Measurements from ENCODE around the gene STX16.

STX16 gene

DNA sequence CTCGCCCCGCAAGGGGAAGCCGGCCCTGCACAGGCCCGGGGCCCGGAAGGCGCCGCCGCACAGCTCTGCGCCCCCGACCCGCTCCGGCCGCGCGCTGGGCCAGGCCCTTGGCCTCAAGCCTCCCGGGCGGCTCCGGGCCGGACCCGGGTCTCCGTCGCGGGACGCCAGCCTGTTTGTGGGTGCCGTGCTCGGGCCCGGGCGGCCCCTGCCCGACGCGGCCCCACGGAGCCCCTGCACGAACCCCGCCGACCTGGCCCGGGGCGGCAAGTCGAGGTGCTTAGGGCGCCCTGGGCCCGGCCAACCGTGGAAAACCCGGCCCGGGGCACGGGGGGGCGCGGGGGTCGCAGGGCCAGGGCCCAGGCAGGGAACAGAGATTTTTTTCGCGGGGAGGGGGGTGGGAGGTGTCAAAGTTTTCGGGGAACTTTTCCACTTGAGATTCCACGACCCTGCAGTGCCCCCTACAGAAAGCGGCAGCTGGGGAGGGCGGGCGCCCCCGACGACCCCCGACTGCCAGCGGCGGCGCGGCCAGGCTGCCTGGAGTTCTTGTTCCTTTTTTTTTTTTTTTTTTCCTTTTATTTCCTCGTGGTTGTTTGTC lies 805 bp upstream of the STX16 start:
- Histone ChIP-seq H3K4me3 (peak overlapping the region; percentile 78 to 99 (median 92)), H3K27ac (peak overlapping the region; percentile 72 to 96 (median 92))

DNA sequence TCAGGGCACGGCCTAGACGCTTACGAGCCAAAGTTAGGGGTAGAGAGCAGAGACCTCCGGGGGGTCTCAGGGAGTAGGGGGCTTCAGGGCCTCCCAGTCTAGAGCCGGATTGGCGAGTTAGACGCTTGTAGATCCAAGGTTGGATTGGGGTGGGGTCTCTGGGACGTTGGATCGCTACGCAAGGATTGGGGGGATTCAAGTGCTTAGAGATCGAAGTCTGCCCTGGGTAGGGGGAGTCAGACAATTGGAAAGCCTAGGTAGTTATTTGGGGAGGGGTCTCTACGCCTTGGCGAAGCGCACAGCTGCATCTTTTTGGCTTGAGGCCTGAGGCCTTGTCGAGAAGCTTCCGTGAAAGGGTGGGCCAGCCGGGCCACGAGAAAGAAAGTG lies 469 bp downstream of the STX16 start:
- H3K27ac ChIP-seq = peak overlapping the region; percentile 72 to 96 (median 92)
- H3K4me3 ChIP-seq = peak overlapping the region; percentile 78 to 99 (median 92)

DNA sequence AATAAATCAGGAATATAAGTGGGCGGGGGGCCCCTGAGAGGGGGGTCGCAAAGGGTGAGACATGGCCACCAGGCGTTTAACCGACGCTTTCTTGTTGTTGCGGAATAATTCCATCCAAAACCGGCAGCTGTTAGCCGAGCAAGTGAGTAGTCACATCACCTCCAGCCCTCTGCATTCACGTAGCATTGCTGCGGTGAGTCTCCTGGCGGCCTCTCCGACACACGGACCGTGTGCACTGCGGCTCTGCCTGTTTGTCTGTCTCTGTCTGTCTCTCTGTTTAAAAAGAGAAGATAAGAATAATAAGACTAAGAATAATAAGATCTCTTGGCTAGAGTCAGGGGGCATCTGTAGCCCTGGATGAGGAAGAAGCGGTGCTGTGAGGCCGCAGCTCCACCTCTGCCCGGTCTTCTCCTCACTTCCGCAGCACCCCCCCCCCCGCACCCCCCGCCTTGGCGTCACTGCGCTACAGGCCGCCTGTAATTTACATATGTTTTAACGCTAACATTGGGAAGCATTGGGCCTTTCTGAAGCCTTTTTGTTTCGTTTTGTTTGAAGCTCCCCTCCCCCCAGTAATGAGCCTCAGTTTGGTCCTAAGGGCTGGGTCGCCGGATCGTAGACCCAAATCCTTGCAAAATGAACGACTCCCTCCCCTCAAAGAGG lies 993 bp downstream of the STX16 start:
- H3K4me3 ChIP-seq = peak overlapping the region; percentile 78 to 99 (median 92)
- H3K27ac ChIP-seq = peak overlapping the region; percentile 72 to 96 (median 92)

DNA sequence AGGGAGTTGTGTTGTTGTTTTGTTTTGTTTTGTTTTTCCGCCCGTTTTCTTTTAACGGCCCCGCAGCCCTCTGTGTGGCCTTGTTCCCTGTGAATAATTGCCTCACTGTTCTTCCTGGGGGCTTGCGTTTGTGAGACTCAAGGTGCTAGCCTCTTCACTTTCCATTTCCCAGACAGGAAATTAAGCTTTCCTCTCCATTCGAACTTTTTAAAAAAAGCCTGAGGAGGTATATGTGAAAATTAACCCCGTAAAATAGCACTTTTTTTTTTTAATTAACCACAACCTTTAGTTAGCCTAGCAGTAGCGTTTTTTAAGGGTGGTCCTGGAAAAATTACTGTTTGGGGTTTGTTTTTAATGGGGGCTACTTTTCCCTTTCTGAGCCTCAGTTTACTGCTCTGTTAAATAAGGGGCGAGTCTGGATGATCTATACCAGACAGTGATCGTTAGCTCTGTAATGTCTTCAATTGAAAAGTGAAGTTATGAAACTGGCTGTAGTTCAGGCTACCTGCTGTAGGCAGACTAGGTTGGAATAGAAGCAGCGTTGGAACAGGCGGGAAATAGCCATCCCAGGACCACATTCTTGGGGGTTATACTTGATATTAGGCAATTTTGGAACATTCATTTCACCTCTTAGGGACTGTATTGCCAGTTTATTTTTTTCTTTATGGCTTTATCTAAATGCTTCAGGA lies 1.7 kb downstream of the STX16 start:
- Histone ChIP-seq H3K4me3 (peak overlapping the region; percentile 78 to 99 (median 92)), H3K27ac (peak overlapping the region; percentile 27 to 96 (median 92))

DNA sequence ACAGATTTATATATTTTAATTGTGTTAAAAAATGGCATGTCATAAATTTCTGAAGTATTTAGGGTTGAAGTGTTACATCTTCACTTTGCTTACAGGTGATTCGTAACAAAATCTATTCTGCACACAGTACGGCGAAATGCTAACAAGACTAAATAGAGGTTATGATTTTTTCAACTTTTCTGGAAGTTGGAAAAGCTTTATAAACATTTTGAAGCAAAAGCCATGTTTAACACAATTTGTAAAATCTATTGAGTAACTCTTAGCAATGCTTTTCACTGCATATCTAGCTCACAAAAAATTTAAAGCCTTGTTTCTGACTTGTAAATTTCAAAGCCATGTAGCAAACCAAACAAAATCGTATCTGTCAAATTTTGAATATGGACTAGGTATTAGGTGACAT lies 3.3 kb downstream of the STX16 start:
- peak overlapping the region in 3 of 21 experiments; percentile 13 to 96 (median 96) for H3K27ac ChIP-seq
- no peak overlapping the region for H3K4me3 ChIP-seq

DNA sequence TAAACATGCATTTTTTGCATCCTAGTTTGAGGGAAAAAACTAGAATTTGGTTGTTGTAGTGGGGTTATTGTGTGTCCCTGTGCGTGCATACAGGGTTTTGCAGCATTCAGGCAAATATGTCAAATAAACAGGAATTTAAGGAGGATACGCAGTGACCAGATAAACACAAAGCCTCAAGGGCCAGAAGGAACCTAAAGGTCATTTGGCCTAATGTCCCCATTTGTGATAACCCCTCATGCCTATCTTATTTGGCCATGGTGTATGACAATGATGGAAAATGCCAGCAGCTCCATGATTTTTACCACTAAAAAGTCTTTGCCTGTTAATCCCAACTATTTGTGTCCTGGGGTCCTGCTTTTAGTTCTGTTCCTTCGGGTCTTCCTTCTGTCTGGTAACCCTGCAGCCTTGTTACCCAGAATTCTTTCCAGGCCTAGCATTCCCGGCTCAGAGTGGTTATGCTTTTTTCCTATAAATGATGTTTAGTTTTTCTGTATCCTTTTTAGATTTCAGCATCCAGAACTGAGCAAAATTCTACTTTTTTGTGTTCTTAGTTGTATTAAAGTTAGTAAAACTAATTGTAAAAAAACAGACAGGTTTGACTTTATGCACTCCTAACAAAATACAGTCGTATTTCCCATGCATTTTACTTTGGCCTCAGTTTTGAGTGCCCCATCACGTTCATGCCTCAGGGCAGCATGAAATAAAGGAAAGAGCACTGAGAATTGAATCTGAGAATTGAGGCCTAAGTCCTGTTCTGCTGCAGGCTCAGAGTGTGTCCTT lies 4.4 kb downstream of the STX16 start:
- no peak overlapping the region for H3K4me3 ChIP-seq

DNA sequence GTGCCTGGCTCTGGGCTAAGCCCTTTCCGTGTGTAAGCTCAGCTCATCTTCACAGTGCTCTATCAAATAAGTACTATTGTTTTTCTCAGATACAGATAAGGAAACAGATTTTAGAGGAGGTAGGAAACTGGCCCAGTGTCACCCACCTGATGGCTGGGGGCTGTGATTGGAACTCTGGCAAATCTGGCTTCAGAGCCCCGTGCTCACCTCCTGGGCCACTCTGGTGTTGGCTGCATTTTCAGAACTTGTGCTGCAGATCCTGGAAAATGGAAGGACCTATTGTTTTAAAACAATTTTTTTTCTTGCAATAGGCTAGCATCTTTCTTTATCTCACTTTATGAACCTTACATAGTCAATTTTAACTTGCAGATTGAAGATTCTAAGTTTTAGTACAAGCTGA lies 5.7 kb downstream of the STX16 start:
- Histone ChIP-seq H3K4me3 (no peak overlapping the region), H3K27ac (peak overlapping the region in 4 of 21 experiments; percentile 4 to 72 (median 34))

More for the DNA sequence above, 4.4 kb downstream of the STX16 start:
- H3K27ac ChIP-seq = peak overlapping the region in 3 of 21 experiments; percentile 4 to 72 (median 48)

DNA sequence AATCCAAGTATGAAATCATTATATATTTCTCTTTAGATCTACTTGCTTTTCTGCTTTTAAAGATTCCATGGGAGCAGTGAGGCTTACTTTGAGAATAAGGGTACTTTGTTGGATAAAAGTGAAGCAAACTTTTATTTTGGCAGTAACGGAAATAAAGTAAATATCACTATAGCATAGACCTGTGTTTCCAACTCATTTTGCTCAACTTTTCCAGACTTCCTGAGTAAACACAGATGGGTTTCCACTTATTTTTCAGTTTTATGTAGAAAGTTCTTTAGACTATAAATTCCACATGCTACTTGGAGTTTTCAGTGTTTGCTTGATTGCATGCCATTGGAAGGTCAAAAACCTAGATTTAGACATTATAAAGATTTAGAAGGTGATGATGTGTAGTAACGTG lies 6.2 kb downstream of the STX16 start:
- Histone ChIP-seq H3K4me3 (no peak overlapping the region), H3K27ac (peak overlapping the region in 3 of 21 experiments; percentile 21 to 72 (median 47))

DNA sequence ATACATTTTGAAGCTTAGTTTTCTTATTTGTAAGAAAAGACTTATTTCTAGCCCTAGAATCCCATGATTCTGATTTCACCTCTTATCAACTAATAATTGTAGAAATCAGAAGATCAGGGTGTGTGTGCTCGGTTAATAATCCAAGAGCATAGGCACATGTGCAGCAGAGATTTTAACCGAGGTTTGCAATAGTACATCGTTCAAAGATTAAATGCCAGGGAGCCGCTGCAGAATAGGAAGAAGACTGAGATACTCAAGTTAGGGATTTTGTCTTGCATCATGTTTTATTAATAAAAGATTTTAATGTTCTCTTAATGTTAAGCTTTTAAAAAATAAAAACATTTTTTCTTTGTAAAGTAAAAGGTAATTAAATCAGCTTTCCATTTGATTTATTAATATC lies 6.9 kb downstream of the STX16 start:
- Histone ChIP-seq H3K27ac (peak overlapping the region in 3 of 21 experiments; percentile 21 to 72 (median 47)), H3K4me3 (no peak overlapping the region)

DNA sequence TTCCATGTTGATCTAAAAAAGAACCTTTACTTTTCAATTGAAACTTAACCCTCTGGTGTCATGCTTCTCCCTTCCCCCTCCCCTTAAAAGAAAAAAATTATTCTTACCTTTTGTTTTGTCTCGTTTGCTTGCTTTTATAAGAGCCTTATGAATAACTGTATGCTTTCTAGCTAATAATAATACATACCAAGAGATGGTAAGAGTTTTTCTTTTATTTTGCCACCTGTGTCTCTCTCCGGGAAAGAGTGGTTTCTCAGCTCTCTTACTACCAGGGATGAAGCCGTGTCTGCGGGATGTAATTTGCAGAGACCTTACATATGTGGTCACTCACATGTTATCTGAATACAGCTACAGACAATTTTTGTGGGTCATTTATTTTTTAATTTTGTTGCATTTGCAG lies 7.7 kb downstream of the STX16 start:
- Histone ChIP-seq H3K4me3 (no peak overlapping the region), H3K27ac (peak overlapping the region in 3 of 21 experiments; percentile 51 to 83 (median 65))

DNA sequence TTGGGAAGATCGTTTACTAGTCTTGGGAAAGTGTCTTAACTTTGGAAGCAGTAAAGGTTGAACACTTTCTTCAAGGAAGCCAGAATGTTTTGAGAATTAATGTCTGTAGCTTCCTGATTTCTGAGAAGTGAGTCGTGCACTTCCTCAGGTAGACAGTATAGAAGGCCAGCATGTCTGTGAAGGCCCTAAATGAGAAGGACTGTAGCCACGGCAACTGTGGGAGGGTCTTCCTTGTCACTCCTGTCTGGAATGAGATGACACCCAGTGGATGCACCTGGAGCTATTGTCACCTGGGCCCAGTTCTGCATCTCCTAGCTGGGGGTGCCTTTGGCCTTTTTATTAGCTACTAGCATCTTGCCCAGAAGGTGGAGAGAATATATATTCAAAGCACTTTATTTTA lies 8.8 kb downstream of the STX16 start:
- Histone ChIP-seq H3K4me3 (no peak overlapping the region), H3K27ac (peak overlapping the region in 10 of 21 experiments; percentile 6 to 83 (median 46))

DNA sequence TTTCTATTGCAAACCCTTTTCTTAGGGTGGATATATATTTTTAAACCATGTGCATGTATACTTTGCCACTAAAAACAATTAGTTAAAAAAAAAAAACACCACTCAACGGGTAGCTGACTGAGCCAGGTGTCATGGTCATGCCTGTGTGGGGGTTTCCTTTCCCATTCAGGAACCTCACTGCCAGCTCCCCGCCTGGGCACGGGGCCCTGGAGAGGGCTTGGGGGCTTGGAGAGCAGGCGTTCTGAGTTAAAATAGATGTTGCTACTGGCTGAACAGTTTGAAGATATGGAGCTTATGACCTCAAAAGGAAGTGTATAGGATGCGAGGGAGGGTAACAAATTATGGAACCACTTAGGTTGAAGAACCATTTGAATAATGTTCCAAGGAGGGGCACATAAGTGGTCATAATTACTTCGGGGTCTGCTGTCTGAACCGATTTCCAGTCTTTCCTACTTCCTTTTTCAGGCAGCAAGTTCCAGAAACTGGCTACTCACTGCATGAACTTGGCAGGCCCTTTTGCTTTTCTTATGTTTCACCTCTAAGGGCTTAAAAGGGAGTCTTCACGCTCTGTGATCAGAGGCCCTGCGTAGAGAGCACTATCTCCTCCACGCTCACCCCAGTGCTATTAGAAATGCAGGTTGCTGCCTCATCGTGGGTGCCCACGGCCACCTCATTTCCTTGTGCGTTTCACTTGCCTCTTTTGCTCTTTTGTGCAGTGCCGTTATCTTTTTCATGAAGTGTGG lies 9.9 kb downstream of the STX16 start:
- Histone ChIP-seq H3K4me3 (no peak overlapping the region), H3K27ac (peak overlapping the region in 13 of 21 experiments; percentile 2 to 83 (median 47))

DNA sequence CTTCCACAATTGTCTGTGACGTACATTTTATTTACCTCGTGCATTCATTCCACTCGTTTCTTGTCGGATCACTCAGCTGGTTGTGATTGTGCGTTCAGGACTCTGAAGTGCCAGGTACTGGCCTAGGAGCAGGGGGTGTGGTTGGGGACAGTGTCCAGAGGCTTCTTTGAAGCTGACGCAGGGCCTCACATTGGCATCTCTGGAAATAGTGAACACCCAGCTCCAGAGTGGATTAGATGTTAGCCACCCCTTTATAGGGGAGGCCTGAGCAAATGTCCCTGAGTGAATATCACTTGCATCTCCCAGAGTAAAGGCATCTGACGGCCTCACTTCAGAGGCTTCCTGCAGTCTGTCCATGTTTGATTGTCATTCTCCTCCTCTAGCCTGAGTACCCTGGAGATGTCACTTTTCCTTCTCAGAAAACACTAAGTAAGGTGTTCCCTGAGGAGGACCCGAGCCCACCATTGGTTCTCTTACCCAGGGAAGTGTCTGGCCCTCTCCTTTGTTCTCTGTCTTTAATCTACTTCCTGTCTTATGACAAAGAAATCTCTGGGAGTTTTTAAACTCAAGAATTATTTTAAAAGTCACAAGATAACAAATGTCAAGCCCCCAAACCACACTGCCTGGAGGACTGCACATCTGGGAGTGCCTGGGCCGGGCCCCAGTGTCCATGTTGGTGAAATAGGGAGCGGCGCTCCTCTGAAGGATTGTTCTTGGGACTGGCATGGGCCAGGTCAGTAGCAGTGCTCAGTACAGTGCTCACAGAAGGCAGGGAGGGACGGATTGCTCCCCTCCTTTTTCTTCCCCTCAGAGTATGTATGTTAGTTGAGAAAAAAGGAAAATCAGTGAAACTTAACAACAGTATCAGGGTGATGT lies 10.8 kb downstream of the STX16 start:
- peak overlapping the region in 11 of 21 experiments; percentile 1 to 83 (median 47) for H3K27ac ChIP-seq

DNA sequence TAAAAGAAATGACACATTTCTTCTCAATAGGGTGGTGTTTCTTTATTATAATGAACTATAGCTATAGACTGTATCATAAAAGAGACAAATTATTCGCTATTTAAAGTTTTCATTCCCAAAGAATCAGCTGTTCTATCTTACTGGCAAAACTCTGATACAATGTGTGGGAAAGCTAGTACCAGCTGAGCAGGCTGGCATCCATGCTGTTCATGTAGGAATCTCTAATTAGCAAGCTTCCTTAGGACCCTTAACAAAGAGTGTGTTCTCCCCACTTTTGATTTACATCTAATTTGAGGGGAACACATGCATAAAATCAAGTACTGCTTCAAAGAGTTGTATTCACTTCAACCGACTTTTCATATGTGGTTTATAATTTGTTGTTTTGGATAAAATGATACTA lies 13.2 kb downstream of the STX16 start:
- no peak overlapping the region for H3K27ac ChIP-seq
- no peak overlapping the region for H3K4me3 ChIP-seq

More for the DNA sequence above, 10.8 kb downstream of the STX16 start:
- no peak overlapping the region for H3K4me3 ChIP-seq

DNA sequence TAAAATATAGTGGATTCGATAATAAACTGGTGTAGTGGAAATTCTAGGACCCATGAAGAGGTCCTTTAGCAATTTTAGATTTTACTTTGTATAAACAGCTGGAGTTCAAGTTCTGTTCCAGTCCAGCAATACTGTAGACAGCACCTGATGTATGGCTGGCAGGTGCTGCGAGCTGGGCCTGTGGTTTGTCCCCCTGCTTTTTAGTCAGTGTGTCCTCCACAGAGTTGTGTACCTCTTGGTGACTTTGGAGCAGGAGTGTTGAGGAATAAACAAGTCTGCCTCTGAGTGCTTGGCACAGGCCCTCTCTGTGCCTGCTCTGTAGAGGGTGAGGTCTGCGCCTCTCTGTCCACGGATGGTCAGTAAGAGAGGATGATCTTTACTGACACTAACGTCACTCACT lies 13.8 kb downstream of the STX16 start:
- no peak overlapping the region for H3K27ac ChIP-seq

DNA sequence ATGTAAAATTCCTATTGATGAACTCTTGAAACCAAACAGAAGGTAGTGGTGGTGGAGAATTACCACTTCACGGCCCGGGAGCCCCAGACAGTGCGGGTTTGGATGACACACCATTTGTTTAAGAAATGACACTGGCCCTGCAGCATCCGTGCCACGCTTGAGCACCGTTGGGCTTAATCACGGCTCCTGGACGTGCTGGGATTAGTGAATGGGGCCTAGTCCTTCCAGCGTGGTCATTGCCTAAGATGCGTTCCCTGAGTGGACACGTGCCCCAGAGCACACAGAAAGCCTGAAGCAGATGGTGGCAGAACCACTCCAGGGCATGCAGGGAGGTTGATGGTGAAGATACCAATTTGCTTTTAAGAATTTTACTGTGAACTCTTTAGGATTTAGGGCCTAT lies 14.5 kb downstream of the STX16 start:
- no peak overlapping the region for H3K27ac ChIP-seq
- no peak overlapping the region for H3K4me3 ChIP-seq

More for the DNA sequence above, 13.8 kb downstream of the STX16 start:
- no peak overlapping the region for H3K4me3 ChIP-seq

DNA sequence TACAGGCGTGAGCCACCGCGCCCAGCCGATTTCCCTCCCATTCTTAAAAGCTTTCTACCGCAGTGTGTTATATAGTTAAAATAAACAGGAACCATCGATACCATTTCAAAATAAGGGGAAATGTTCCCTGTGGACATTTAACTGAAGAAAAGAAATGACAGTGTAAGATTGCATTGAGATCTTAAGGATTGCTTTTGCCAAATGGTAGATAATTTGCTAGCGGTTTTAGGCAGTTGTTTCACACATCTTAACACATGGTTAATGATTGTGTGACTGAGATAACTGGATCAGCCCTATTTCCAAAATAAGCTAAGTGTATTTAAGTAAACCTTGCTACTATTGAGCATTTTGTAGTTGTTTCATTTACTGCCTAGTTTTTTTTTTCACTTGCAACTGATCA lies 15.6 kb downstream of the STX16 start:
- Histone ChIP-seq H3K4me3 (no peak overlapping the region), H3K27ac (no peak overlapping the region)

DNA sequence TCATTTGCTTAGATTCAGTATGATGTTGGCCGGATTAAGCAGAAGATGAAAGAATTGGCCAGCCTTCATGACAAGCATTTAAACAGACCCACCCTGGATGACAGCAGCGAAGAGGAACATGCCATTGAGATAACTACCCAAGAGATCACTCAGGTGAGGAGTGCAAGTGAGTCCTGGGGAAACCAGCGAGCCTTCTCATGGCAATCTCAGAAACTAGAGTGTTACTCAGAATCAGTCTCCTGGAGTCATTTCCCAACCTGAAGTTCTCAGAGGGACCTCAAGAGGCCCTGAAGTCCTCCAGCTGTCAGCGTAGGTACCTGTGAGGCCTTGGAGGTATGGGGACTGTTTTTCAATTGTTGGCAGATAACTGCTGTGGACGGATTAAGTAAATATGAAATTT lies 16.9 kb downstream of the STX16 start:
- H3K27ac ChIP-seq = peak overlapping the region in 1 of 21 experiments; percentile 55
- H3K4me3 ChIP-seq = no peak overlapping the region

Measured in skin epidermis (tissue), 12 donors.